Stimulated activated effector memory CD8-positive, alpha-beta T cell treated with anti-CD3 and anti-CD28 coated beads, Interleukin-12 subunit alpha, Interleukin-12 subunit beta, amount 100 ng/mL, for 72 hours (primary cell): ENCODE measurements around the gene RNF10.

Experiments
- ATAC-seq: fragments of 150-1000 bp; cut with Tn5 transposase; 2 replicates; pipeline ENCODE4 v1.10.0; 2021
- DNase-seq, 2 donors: peaks; one replicate each; pipeline ENCODE4 v3.0.0; 2021 to 2022; ENCODE audit warnings: low spot score in 2 of 2
- H3K27ac Mint-ChIP-seq: one replicate; pipeline ENCODE4 v1.8.0; 2022; ENCODE audit warnings: mild to moderate bottlenecking, mixed read lengths
- H3K36me3 Mint-ChIP-seq: one replicate; pipeline ENCODE4 v1.8.0; 2022; ENCODE audit warnings: mild to moderate bottlenecking, mixed read lengths
- H3K4me1 Mint-ChIP-seq: one replicate; pipeline ENCODE4 v1.8.0; 2022; ENCODE audit warnings: mixed read lengths
- H3K4me3 Mint-ChIP-seq: one replicate; pipeline ENCODE4 v1.8.0; 2022; ENCODE audit warnings: mild to moderate bottlenecking, mixed read lengths
- H3K9me3 Mint-ChIP-seq: one replicate; pipeline ENCODE4 v1.8.0; 2022; ENCODE audit warnings: mixed read lengths

Gene RNF10

GRCh38 chr12:120581998-120582397, 47.8 kb downstream of the RNF10 start:
- Mint-ChIP-seq H3K4me3 (peak overlapping the region; percentile 98), H3K27ac (peak overlapping the region; percentile 93), H3K4me1 (peaks cover 37% of the 10 kb centered on the region), H3K36me3 (peaks cover 26% of the 10 kb centered on the region), H3K9me3 (no peaks in the 10 kb centered on the region)
- DNase-seq (no peak), ATAC-seq (no peak)

GRCh38 chr12:120583478-120584030, 49.4 kb downstream of the RNF10 start:
- Mint-ChIP-seq H3K36me3 (peaks cover 26% of the 10 kb centered on the region), H3K4me1 (peaks cover 37% of the 10 kb centered on the region), H3K27ac (no peak overlapping the region), H3K4me3 (peak overlapping the region; percentile 98), H3K9me3 (no peaks in the 10 kb centered on the region)
- ATAC-seq = peak; percentile 44
- DNase-seq = peak; percentile 80 to 89

- Mint-ChIP-seq H3K27ac (no peak overlapping the region), H3K4me1 (peaks cover 34% of the 10 kb centered on the region), H3K9me3 (no peaks in the 10 kb centered on the region), H3K36me3 (peaks cover 26% of the 10 kb centered on the region), H3K4me3 (peak overlapping the region; percentile 98)
- peak; percentile 2 for ATAC-seq
- peak; percentile 39 to 70 for DNase-seq
Measured at GRCh38 chr12:120584343-120585149, 50.4 kb downstream of the RNF10 start.

GRCh38 chr12:120586206-120586605, 52.0 kb downstream of the RNF10 start:
- H3K36me3 Mint-ChIP-seq = peaks cover 15% of the 10 kb centered on the region
- peaks cover 17% of the 10 kb centered on the region for H3K4me1 Mint-ChIP-seq
- H3K27ac Mint-ChIP-seq = no peak overlapping the region
- H3K9me3 Mint-ChIP-seq = no peaks in the 10 kb centered on the region
- ATAC-seq = no peak
- H3K4me3 Mint-ChIP-seq = no peak overlapping the region
- no peak for DNase-seq

- H3K36me3 Mint-ChIP-seq = peaks cover 8% of the 10 kb centered on the region
- no peak overlapping the region for H3K4me3 Mint-ChIP-seq
- H3K27ac Mint-ChIP-seq = no peak overlapping the region
- DNase-seq (no peak), ATAC-seq (no peak)
- H3K4me1 Mint-ChIP-seq = peaks cover 12% of the 10 kb centered on the region
- no peaks in the 10 kb centered on the region for H3K9me3 Mint-ChIP-seq
Measured at GRCh38 chr12:120586860-120587259, 52.7 kb downstream of the RNF10 start.

GRCh38 chr12:120588371-120588770, 54.2 kb downstream of the RNF10 start:
- Mint-ChIP-seq H3K36me3 (no peaks in the 10 kb centered on the region), H3K4me1 (peaks cover 4% of the 10 kb centered on the region), H3K4me3 (no peak overlapping the region), H3K27ac (no peak overlapping the region), H3K9me3 (no peaks in the 10 kb centered on the region)
- ATAC-seq (no peak), DNase-seq (no peak)

- Mint-ChIP-seq H3K4me1 (no peaks in the 10 kb centered on the region), H3K27ac (no peak overlapping the region), H3K36me3 (no peaks in the 10 kb centered on the region), H3K9me3 (no peaks in the 10 kb centered on the region), H3K4me3 (no peak overlapping the region)
- DNase-seq (no peak), ATAC-seq (no peak)
Measured at GRCh38 chr12:120588948-120589930, 55.1 kb downstream of the RNF10 start.

GRCh38 chr12:120590741-120591407, 56.7 kb downstream of the RNF10 start:
- H3K36me3 Mint-ChIP-seq = no peaks in the 10 kb centered on the region
- DNase-seq (no peak), ATAC-seq (no peak)
- H3K9me3 Mint-ChIP-seq = no peaks in the 10 kb centered on the region
- no peaks in the 10 kb centered on the region for H3K4me1 Mint-ChIP-seq
- no peak overlapping the region for H3K4me3 Mint-ChIP-seq
- H3K27ac Mint-ChIP-seq = no peak overlapping the region

- Mint-ChIP-seq H3K4me1 (no peaks in the 10 kb centered on the region), H3K27ac (no peak overlapping the region), H3K4me3 (no peak overlapping the region), H3K36me3 (no peaks in the 10 kb centered on the region), H3K9me3 (no peaks in the 10 kb centered on the region)
- ATAC-seq (no peak), DNase-seq (no peak)
Measured at GRCh38 chr12:120592121-120593049, 58.2 kb downstream of the RNF10 start.

GRCh38 chr12:120596901-120597300, 62.7 kb downstream of the RNF10 start:
- no peak overlapping the region for H3K4me3 Mint-ChIP-seq
- no peaks in the 10 kb centered on the region for H3K9me3 Mint-ChIP-seq
- no peaks in the 10 kb centered on the region for H3K36me3 Mint-ChIP-seq
- H3K4me1 Mint-ChIP-seq = no peaks in the 10 kb centered on the region
- no peak overlapping the region for H3K27ac Mint-ChIP-seq
- DNase-seq = no peak
- no peak for ATAC-seq

GRCh38 chr12:120597861-120598260, 63.7 kb downstream of the RNF10 start:
- Mint-ChIP-seq H3K27ac (no peak overlapping the region), H3K4me1 (no peaks in the 10 kb centered on the region), H3K36me3 (no peaks in the 10 kb centered on the region), H3K9me3 (no peaks in the 10 kb centered on the region), H3K4me3 (no peak overlapping the region)
- ATAC-seq (no peak), DNase-seq (no peak)

- H3K4me3 Mint-ChIP-seq = no peak overlapping the region
- ATAC-seq = peak; percentile 40
- H3K27ac Mint-ChIP-seq = no peak overlapping the region
- no peaks in the 10 kb centered on the region for H3K36me3 Mint-ChIP-seq
- no peak for DNase-seq
- no peaks in the 10 kb centered on the region for H3K4me1 Mint-ChIP-seq
- H3K9me3 Mint-ChIP-seq = no peaks in the 10 kb centered on the region
Measured at GRCh38 chr12:120598674-120599463, 64.7 kb downstream of the RNF10 start.

- Mint-ChIP-seq H3K4me3 (no peak overlapping the region), H3K27ac (no peak overlapping the region), H3K36me3 (no peaks in the 10 kb centered on the region), H3K4me1 (no peaks in the 10 kb centered on the region), H3K9me3 (no peaks in the 10 kb centered on the region)
- ATAC-seq (no peak), DNase-seq (no peak)
Measured at GRCh38 chr12:120599672-120600552, 65.8 kb downstream of the RNF10 start.
